ENCODE measurements around the gene NFXL1. TPM values are rescaled to one million over a fixed set of nuclear protein-coding genes. Genes with fewer than 3 reads are reported as not detected.

The NFXL1 gene
- total and polyA plus RNA-seq, 7 donors, result 1.8 to 20.5 (median 8.0) TPM

- H3K36me3 ChIP-seq, result peaks cover 15 to 95% (median 37%) of the 10 kb centered on the region in 4 donors
- intact Hi-C loops (cut with DNase I), result no loop called here
- no peak overlapping the region for H3K4me3 ChIP-seq
- H3K9me3 ChIP-seq, result peaks cover 0 to 7% (median 2%) of the 10 kb centered on the region in 4 donors
- 92 to 94% methylated on average over 3 of the region's 3 CpGs for WGBS, 2 donors
- DNase-seq, result no peak
- H3K4me1 ChIP-seq, result no peaks in the 10 kb centered on the region
- TF ChIP-seq POLR2A (IDR thresholded peaks at IDR 0.05) (no peak), CTCF (IDR thresholded peaks at IDR 0.05) (no peak), EP300 (IDR thresholded peaks at IDR 0.05) (no peak), POLR2AphosphoS5 (IDR thresholded peaks at IDR 0.05) (no peak)
- H3K27me3 ChIP-seq, result no peaks in the 10 kb centered on the region
- H3K27ac ChIP-seq, result no peak overlapping the region
Observed at GRCh38 chr4:47876784-47877546, 37.4 kb downstream of the NFXL1 start.

- TF ChIP-seq EP300 (IDR thresholded peaks at IDR 0.05) (no peak), POLR2AphosphoS5 (IDR thresholded peaks at IDR 0.05) (no peak), CTCF (IDR thresholded peaks at IDR 0.05) (no peak), POLR2A (IDR thresholded peaks at IDR 0.05) (no peak)
- DNase-seq, result no peak
- Histone ChIP-seq H3K4me3 (no peak overlapping the region), H3K27ac (no peak overlapping the region), H3K9me3 (peaks cover 0 to 7% (median 2%) of the 10 kb centered on the region in 4 donors), H3K36me3 (peaks cover 15 to 88% (median 37%) of the 10 kb centered on the region in 4 donors), H3K27me3 (no peaks in the 10 kb centered on the region), H3K4me1 (no peaks in the 10 kb centered on the region)
- intact Hi-C loops (cut with DNase I), result no loop called here
Observed at GRCh38 chr4:47876310-47876709, 38.1 kb downstream of the NFXL1 start.

DNA sequence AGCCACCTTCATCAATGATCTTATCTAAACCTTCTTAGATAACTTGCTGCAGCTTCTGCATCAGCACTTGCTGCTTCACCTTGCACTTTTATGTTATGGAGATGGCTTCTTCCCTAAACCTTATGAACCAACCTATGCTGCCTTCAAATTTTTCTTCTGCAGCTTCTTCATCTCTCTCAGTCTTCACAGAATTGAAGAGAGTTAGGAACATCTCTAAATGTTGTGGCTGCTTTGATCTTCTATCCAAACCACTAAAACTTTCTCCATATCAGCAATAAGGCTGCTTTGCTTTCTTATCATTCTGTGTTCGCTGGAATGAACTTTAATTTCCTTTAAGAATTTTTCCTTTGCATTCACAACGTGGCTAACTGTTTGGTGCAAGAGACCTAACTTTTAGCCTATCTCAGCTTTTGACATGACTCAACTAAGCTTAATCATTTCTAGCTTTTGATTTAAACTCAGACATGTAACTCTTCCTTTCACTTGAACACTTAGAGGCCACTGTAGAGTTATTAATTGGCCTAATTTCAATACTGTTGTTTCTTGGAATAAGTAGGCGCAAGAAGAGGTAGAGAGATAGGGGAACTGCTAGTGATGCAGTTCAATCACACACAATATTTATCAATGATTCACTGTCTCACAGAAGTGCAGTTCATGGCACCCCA, 40.4 kb downstream of the NFXL1 start:
- TF ChIP-seq POLR2A (IDR thresholded peaks at IDR 0.05) (no peak), EP300 (IDR thresholded peaks at IDR 0.05) (no peak), CTCF (IDR thresholded peaks at IDR 0.05) (no peak), POLR2AphosphoS5 (IDR thresholded peaks at IDR 0.05) (no peak)
- H3K4me3 ChIP-seq, result no peak overlapping the region
- no peak overlapping the region for H3K27ac ChIP-seq
- H3K36me3 ChIP-seq, result peaks cover 15 to 67% (median 36%) of the 10 kb centered on the region in 4 donors
- peaks cover 0 to 7% (median 2%) of the 10 kb centered on the region in 4 donors for H3K9me3 ChIP-seq
- H3K4me1 ChIP-seq, result no peaks in the 10 kb centered on the region
- DNase-seq, result no peak
- intact Hi-C loops (cut with DNase I), result no loop called here
- H3K27me3 ChIP-seq, result no peaks in the 10 kb centered on the region
- 82 to 86% methylated on average over 3 of the region's 3 CpGs for WGBS, 2 donors

DNA sequence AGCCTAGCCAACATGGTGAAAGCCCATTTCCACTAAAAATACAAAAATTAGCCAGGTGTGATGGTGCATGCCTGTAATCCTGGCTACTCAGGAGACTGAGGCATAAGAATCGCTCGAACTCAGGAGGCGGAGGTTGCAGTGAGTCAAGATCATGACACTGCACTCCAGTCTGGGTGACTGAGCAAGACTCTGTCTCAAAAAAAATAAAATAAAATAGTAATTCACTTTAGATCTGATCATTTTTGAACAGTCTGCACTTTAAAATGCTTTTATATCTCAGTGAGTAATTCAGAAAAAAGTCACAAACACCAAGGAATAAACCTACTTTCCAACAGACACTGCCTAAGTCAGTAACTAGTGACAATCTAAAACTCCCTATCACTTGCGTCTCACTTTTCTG, 50.9 kb downstream of the NFXL1 start:
- no peaks in the 10 kb centered on the region for H3K27me3 ChIP-seq
- intact Hi-C loops (cut with DNase I), result no loop called here
- 84 to 87% methylated on average over 4 of the region's 4 CpGs for WGBS, 2 donors
- DNase-seq, result no peak
- H3K36me3 ChIP-seq, result peaks cover 0 to 21% (median 2%) of the 10 kb centered on the region in 4 donors
- H3K9me3 ChIP-seq, result no peaks in the 10 kb centered on the region
- no peak for TF ChIP-seq POLR2AphosphoS5 (IDR thresholded peaks at IDR 0.05)
- no peak for TF ChIP-seq EP300 (IDR thresholded peaks at IDR 0.05)
- no peak for TF ChIP-seq POLR2A (IDR thresholded peaks at IDR 0.05)
- no peak for TF ChIP-seq CTCF (IDR thresholded peaks at IDR 0.05)
- no peak overlapping the region for H3K4me3 ChIP-seq
- H3K4me1 ChIP-seq, result peaks cover 0 to 7% (median 0%) of the 10 kb centered on the region in 4 donors
- no peak overlapping the region for H3K27ac ChIP-seq
